Measurements from ENCODE around the gene HECW1.
"Not testable (repeated sequence)": the region's sequence is repeated elsewhere in the genome, so short reads cannot be mapped to it uniquely, and the experiment has no call there.

The HECW1 gene

GRCh38 chr7:43591558-43592180 is 479.2 kb downstream of the HECW1 start:
- no peak for DNase-seq (ENCODE audit: low spot score)
- FAIRE-seq: no peak

- FAIRE-seq (no peak), DNase-seq (ENCODE audit: low spot score) (no peak)
These were observed 479.9 kb downstream of the HECW1 start for GRCh38 chr7:43592326-43592725.

GRCh38 chr7:43593010-43593409 is 480.6 kb downstream of the HECW1 start:
- DNase-seq (ENCODE audit: low spot score) (no peak), FAIRE-seq (peak; percentile 62)

- DNase-seq (ENCODE audit: low spot score) (no peak), FAIRE-seq (no peak)
These were observed 481.6 kb downstream of the HECW1 start for GRCh38 chr7:43594020-43594419.

DNA sequence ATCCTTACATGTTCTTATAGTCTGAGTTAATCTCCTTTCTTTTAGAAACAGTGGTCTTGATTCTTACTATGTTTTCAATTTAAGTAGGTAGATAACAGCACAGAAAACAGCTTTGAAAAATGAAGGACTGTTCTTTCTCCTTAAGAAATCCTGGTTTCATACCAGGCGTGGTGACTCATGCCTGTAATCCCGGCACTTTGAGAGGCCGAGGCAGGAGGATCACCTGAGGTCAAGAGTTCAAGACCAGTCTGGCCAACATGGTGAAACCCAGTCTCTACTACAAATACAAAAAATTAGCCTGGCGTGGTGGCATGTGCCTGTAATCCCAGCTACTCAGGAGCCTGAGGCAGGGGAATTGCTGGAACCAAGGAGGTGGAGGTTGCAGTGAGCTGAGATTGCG is 484.0 kb downstream of the HECW1 start:
- not testable (repeated sequence) for FAIRE-seq; DNase-seq (ENCODE audit: low spot score)

GRCh38 chr7:43600056-43600455 is 487.6 kb downstream of the HECW1 start:
- FAIRE-seq: no peak
- no peak for DNase-seq (ENCODE audit: low spot score)

- DNase-seq (ENCODE audit: low spot score): no peak
- no peak for FAIRE-seq
These were observed 489.8 kb downstream of the HECW1 start for GRCh38 chr7:43602256-43602655.

- no peak for DNase-seq (ENCODE audit: low spot score)
- no peak for FAIRE-seq
These were observed 491.8 kb downstream of the HECW1 start for GRCh38 chr7:43604251-43604650.

GRCh38 chr7:43609097-43609496 is 496.6 kb downstream of the HECW1 start:
- DNase-seq (ENCODE audit: low spot score) (no peak), FAIRE-seq (peak; percentile 40)

- no peak for FAIRE-seq
- no peak for DNase-seq (ENCODE audit: low spot score)
These were observed 499.7 kb downstream of the HECW1 start for GRCh38 chr7:43612128-43612527.

DNA sequence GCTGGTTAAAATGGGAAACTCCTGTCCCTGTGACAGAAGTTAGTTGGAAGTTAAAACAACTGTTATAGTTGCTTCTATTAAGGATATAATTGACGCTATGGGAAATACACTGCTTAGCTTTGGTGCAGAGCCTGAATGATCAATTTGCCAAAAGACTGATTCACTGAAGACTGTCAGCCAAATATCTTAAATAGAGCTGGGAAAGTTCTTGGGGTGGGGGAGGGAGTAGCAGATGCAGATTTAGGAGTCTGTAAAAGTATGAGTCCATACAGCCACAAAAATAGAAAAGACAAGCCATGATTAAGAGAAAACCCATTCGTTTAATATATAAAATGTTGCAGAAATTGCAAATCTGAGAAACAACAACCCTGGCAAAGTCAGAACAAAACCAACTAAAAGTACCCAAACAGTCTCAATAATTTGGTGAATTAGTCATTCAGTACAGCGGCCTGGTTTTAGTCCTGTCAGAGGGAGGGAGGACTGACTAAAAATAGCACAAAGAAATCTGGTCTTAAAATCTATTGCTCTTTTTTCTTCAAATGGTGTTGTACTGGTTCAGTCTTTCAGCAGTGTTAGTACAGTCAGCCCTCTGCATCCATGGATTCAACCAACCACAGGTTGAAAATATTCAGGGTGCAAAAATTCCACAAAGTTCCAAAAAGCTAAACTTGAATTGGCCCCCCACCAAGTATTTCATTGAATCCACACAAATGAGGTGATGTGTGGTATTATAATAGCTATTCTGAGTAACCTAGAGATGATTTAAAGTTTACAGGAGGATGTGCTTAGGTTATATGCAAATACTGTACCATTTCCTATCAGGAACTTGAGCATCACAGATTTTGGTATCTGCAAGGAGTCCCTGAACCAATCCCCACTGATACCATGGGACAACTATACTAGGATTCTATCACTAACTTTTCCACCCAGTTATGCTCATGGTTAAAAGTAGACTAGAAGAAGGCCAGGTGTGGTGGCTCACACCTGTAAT is 500.4 kb downstream of the HECW1 start:
- DNase-seq (ENCODE audit: low spot score) (no peak), FAIRE-seq (no peak)

All from urothelium cell line (cell line).